OCI-LY3 (cell line): Measurements from ENCODE around the gene COA6.

Source experiments
- H2AFZ ChIP-seq: fragments of 200-600, 300-600 bp; shearing (Covaris generic); 2 replicates; pipeline ENCODE4 v1.6.0; 2014; ENCODE audit warnings: antibody characterized with exemption, low read depth, low read length
- H3K27ac ChIP-seq: fragments of 200-600, 300-600 bp; sonication (generic); 2 replicates; pipeline ENCODE4 v1.5.1; 2014; ENCODE audit warnings: mild to moderate bottlenecking, low read length, moderate library complexity, mixed read lengths
- H3K27me3 ChIP-seq: fragments of 200-600, 300-600 bp; sonication (generic); 2 replicates; pipeline ENCODE4 v1.6.1; 2014; ENCODE audit warnings: low read depth, low read length, mixed read lengths
- H3K36me3 ChIP-seq: fragments of 200-600, 300-600 bp; sonication (generic); replicated peaks from 2 replicates; pipeline ENCODE3; 2014; ENCODE audit warnings: low read depth, low read length, mixed read lengths
- H3K4me1 ChIP-seq: fragments of 300-600, 200-600 bp; sonication (generic); 2 replicates; pipeline ENCODE4 v1.6.1; 2014; ENCODE audit warnings: low read length, mixed read lengths
- H3K4me2 ChIP-seq: fragments of 200-600, 300-600 bp; sonication (generic); 2 replicates; pipeline ENCODE4 v1.6.1; 2014; ENCODE audit warnings: low read length, mixed read lengths
- H3K4me3 ChIP-seq: fragments of 300-600, 200-600 bp; sonication (generic); 2 replicates; pipeline ENCODE4 v1.5.1; 2014; ENCODE audit warnings: antibody characterized with exemption, mild to moderate bottlenecking, low read length, moderate library complexity
- H3K79me2 ChIP-seq: fragments of 300-600, 200-600 bp; shearing (Covaris generic); 2 replicates; pipeline ENCODE4 v1.6.1; 2014; ENCODE audit warnings: mild to moderate bottlenecking, low read length, mixed read lengths
- H3K9ac ChIP-seq: fragments of 300-600, 200-600 bp; shearing (Covaris generic); 2 replicates; pipeline ENCODE4 v1.6.0; 2014; ENCODE audit warnings: mild to moderate bottlenecking, low read length, moderate library complexity
- H3K9me3 ChIP-seq: fragments of 200-600, 300-600 bp; shearing (Covaris generic); 2 replicates; pipeline ENCODE4 v1.6.1; 2014; ENCODE audit warnings: low read length, mixed read lengths; ENCODE audit not compliant: insufficient read depth
- H4K20me1 ChIP-seq: fragments of 200-600, 300-600 bp; sonication (generic); 2 replicates; pipeline ENCODE4 v1.6.1; 2016; ENCODE audit warnings: low read length, mixed read lengths; ENCODE audit not compliant: insufficient read depth
- EZH2phosphoT487 ChIP-seq: fragments of 200-600 bp; shearing (Covaris generic); IDR thresholded peaks from 2 replicates; pipeline ENCODE4 v1.6.1; 2018; ENCODE audit warnings: antibody characterized with exemption, mixed run types, low read depth
- TF ChIP-seq, protein P1 (sequence below): fragments of 200-600, 300-600 bp; sonication (generic); IDR thresholded peaks from 2 replicates; pipeline ENCODE4 v1.5.1; 2014; ENCODE audit warnings: antibody characterized with exemption, low read length, low read depth

COA6 gene

DNA sequence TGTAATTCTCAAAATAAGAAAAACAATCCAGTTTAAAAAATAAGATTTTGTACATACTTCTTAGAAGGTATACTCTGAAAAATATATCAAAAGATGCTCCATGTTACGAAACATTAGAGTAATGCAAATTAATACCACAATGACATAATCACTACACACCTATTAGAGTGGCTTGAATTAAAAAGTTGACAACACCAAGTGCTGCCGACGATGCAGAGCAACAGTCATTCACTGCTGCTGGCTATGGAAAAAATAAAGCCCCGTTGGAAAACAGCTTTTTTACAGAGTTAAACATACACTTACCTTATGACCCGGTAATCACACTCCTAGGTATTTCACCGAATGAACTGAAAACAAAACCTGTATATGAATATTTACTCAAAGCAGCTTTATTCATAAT lies 14.8 kb downstream of the COA6 start:
- Histone ChIP-seq H3K4me2 (no peak overlapping the region), H3K4me1 (no peaks in the 10 kb centered on the region), H3K9me3 (no peaks in the 10 kb centered on the region), H3K36me3 (peaks cover 10% of the 10 kb centered on the region), H3K9ac (no peak overlapping the region), H3K79me2 (no peaks in the 10 kb centered on the region), H2AFZ (no peak overlapping the region), H4K20me1 (no peaks in the 10 kb centered on the region), H3K27me3 (no peaks in the 10 kb centered on the region), H3K27ac (no peak overlapping the region), H3K4me3 (no peak overlapping the region)
- TF ChIP-seq, protein P1, sequence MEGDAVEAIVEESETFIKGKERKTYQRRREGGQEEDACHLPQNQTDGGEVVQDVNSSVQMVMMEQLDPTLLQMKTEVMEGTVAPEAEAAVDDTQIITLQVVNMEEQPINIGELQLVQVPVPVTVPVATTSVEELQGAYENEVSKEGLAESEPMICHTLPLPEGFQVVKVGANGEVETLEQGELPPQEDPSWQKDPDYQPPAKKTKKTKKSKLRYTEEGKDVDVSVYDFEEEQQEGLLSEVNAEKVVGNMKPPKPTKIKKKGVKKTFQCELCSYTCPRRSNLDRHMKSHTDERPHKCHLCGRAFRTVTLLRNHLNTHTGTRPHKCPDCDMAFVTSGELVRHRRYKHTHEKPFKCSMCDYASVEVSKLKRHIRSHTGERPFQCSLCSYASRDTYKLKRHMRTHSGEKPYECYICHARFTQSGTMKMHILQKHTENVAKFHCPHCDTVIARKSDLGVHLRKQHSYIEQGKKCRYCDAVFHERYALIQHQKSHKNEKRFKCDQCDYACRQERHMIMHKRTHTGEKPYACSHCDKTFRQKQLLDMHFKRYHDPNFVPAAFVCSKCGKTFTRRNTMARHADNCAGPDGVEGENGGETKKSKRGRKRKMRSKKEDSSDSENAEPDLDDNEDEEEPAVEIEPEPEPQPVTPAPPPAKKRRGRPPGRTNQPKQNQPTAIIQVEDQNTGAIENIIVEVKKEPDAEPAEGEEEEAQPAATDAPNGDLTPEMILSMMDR = no peak
- no peak for TF ChIP-seq EZH2phosphoT487

- Histone ChIP-seq H2AFZ (no peak overlapping the region), H3K4me1 (peaks cover 5% of the 10 kb centered on the region), H3K36me3 (peaks cover 3% of the 10 kb centered on the region), H3K27ac (no peak overlapping the region), H4K20me1 (no peaks in the 10 kb centered on the region), H3K9me3 (no peaks in the 10 kb centered on the region), H3K4me2 (no peak overlapping the region), H3K79me2 (no peaks in the 10 kb centered on the region), H3K9ac (no peak overlapping the region), H3K4me3 (no peak overlapping the region), H3K27me3 (no peaks in the 10 kb centered on the region)
- TF ChIP-seq, protein P1 = peak; percentile 23; the same call in 1 of the 2 replicates
- TF ChIP-seq EZH2phosphoT487 = no peak
Observed at GRCh38 chr1:234393190-234393589, 19.9 kb downstream of the COA6 start.

GRCh38 chr1:234395297-234395696 lies 22.0 kb downstream of the COA6 start:
- no peak overlapping the region for H3K4me3 ChIP-seq
- H3K4me1 ChIP-seq = peaks cover 22% of the 10 kb centered on the region
- no peak overlapping the region for H3K9ac ChIP-seq
- TF ChIP-seq EZH2phosphoT487 = no peak
- no peaks in the 10 kb centered on the region for H3K9me3 ChIP-seq
- no peaks in the 10 kb centered on the region for H3K27me3 ChIP-seq
- no peak overlapping the region for H2AFZ ChIP-seq
- H4K20me1 ChIP-seq = no peaks in the 10 kb centered on the region
- H3K4me2 ChIP-seq = no peak overlapping the region
- no peaks in the 10 kb centered on the region for H3K79me2 ChIP-seq
- H3K27ac ChIP-seq = no peak overlapping the region
- H3K36me3 ChIP-seq = no peaks in the 10 kb centered on the region

DNA sequence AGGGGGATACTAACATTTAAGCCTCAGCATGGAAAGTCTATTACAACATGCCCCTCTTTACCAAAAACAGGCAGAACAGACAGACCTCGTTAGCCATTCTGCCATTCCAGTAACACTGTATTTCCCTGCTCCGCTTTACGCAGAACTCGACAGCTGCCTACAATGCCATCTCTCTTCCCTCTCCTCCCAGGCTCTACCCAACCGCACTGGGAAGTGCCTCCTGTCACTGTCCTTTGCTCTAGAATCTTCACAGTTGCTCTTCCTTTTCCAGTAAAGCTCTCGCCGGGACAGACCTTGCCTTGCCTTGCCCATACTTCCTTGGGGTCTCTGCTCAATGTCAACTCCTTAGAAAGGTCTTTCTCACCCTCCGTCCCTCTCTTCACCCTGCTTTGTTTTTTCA lies 22.8 kb downstream of the COA6 start:
- H3K9ac ChIP-seq = no peak overlapping the region

More for the DNA sequence above, 22.8 kb downstream of the COA6 start:
- TF ChIP-seq, protein P1 = no peak
- no peak for TF ChIP-seq EZH2phosphoT487
- H3K4me2 ChIP-seq = no peak overlapping the region
- H3K9me3 ChIP-seq = no peaks in the 10 kb centered on the region
- H2AFZ ChIP-seq = no peak overlapping the region
- peaks cover 30% of the 10 kb centered on the region for H3K4me1 ChIP-seq
- no peak overlapping the region for H3K27ac ChIP-seq
- no peaks in the 10 kb centered on the region for H3K36me3 ChIP-seq
- H3K27me3 ChIP-seq = no peaks in the 10 kb centered on the region
- H4K20me1 ChIP-seq = no peaks in the 10 kb centered on the region
- H3K4me3 ChIP-seq = no peak overlapping the region
- no peaks in the 10 kb centered on the region for H3K79me2 ChIP-seq
